Glomerular endothelial cell (primary cell): Measurements from ENCODE around the gene PERM1. TPM values are rescaled to one million over a fixed set of nuclear protein-coding genes. Genes with fewer than 3 reads are reported as not detected.
"Not testable (repeated sequence)": the region's sequence is repeated elsewhere in the genome, so short reads cannot be mapped to it uniquely, and the experiment has no call there.

Experiments used
- DNase-seq: peaks from one replicate; pipeline ENCODE4 v3.0.0-alpha.2; 2011; ENCODE audit warnings: low read depth, low spot score; ENCODE audit errors: extremely low read depth
- total RNA-seq: library from RNA; depleted of rRNA; stranded (reverse); fragments of >200 nt; gene quantifications from 2 replicates; pipeline ENCODE4 v1.2.3, GENCODE V29; 2015

Gene PERM1
- total RNA-seq, 1 donor from 2014 or later, result not detected

- no peak for DNase-seq
Observed at GRCh38 chr1:998995-999724, 17.3 kb upstream of the PERM1 start.

DNA sequence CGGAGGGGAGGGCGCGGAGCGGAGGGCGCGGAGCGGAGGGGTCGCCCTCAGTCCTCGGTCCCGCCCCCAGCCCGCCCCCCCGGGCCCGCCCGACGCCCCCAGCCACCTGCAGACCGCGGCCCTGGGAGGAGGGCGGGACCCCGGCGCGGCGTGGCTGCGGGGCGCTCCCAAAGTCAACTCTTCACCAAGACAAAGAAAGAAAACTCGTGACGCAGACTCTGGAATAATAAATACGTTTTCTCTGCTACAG lies 16.8 kb upstream of the PERM1 start:
- DNase-seq, result no peak

GRCh38 chr1:997993-998744 lies 16.3 kb upstream of the PERM1 start:
- DNase-seq, result no peak

DNA sequence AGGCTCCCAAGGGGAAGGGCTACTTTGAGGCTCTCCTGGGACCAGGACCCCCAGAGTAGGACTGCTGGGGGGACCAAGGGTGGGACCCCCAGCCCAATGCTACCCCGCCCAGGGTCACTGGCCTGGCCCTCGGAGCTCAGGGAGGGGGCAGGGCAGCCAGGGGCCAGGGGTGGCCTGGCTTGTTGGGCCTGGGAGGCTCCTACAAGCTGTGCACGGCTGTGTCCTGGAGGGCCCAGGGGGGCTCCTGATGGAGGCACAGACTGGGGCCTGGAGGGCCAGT lies 15.8 kb upstream of the PERM1 start:
- DNase-seq, result no peak

DNA sequence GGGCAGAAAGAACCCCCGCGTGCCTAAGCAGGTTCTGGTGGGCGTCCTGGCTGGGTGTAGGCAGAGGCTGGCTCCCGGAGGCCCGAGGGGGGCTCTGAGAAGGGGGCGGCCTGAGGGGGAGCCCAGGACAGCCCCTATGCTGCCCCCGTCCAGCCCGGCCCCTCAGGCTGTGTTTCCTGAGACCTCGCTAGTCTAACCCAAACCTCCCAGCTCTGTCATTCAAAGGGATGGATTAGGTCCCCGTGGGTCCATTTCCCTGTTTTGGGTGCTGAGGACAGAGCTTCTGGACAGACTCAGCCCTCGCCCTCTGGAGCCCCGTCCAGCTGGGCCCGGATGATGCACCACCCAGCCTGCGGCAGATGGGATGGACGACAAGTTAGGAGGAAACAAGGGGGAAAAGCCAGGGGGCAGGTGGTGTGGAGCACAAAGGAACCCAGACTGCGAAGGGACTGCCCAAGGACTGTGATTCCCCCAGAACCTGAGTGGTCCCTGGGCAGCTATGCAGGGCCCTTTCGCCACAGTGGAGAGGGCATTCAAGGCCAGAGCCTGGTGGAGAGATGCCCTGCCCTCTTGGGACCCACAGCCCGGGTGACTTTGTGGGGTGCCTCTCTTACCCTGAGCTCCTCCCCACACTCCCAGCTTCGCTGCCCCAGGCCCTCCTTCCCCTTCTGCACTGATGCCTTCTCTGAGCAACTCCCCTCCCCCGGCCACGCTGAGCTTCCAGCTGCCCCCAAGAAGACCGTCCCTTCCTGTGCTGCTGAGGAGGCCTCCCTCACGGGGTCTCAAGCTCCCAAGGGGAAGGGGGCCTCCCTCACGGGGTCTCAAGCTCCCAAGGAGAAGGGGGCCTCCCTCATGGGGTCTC lies 15.2 kb upstream of the PERM1 start:
- DNase-seq, result no peak

DNA sequence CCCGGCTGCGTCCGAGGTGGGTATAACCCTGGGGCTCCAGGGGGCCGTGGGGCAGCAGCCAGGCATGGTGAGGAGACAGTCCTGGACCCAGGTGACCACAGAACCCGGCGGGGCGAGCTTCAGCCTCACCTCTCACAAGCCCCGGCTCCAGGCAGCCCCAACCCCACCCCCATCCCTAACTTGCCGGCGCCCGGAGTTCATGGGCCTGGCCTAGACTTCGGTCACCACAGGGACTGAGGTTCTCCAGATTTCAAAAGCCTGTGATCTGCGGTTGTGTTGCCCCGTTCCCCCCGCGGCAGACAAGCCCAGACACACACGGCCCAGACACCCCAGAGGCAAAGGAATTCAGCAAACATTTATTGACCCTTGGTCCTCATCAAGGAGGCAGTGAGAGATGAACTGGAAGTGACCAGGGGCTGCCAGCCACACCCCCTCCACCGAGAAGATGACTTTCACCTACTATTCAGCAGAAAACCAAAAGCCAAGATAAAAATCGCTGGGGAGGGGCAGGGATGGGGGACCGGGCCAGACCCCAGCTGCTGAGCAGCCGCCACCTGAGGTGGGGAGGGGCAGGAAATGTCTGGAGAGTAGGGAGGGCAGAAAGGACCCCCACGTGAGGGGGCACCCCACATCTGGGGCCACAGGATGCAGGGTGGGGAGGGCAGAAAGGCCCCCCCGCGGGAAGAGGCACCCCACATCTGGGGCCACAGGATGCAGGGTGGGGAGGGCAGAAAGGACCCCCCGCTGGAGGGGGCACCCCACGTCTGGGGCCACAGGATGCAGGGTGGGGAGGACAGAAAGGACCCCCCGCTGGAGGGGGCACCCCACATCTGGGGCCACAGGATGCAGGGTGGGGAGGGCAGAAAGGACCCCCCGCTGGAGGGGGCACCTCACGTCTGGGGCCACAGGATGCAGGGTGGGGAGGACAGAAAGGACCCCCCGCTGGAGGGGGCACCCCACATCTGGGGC lies 14.1 kb upstream of the PERM1 start:
- no peak for DNase-seq

DNA sequence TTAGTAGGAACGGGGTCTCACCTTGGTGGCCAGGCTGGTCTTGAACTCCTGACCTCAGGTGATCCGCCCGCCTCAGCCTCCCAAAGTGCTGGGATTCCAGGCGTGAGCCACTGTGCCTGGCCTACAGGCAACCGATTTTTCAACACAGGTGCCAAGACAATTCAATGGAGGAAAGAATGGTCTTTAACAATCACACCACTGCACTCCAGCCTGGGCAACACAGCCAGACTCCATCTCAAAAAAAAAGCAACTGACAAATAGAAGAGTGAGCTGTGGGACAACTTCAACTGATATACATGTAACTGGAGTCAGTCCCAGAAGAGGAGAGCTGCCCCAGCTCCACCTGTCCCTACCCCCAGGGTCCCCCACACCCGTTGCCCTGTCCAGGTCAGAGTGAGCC lies 12.7 kb upstream of the PERM1 start:
- DNase-seq, result not testable (repeated sequence)

- DNase-seq, result no peak
Observed at GRCh38 chr1:993379-993995, 11.6 kb upstream of the PERM1 start.

DNA sequence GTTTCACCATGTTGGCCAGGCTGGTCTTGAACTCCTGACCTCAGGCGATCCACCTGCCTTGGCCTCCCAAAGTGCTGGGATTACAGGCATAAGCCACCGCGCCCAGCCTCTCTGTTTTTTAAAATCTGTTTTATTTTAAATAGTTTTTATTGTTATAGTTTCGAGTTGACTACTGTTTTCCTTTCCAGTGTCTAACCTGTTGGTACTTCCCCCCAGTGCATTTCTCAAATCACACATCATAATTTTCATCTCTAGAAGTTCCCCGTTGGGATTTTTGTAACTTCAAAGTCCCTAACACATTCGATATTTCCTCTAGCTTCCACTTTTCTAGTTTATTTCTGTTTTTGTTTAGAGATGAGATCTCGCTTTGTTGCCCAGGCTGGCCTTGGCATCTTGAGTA lies 10.5 kb upstream of the PERM1 start:
- DNase-seq, result no peak

DNA sequence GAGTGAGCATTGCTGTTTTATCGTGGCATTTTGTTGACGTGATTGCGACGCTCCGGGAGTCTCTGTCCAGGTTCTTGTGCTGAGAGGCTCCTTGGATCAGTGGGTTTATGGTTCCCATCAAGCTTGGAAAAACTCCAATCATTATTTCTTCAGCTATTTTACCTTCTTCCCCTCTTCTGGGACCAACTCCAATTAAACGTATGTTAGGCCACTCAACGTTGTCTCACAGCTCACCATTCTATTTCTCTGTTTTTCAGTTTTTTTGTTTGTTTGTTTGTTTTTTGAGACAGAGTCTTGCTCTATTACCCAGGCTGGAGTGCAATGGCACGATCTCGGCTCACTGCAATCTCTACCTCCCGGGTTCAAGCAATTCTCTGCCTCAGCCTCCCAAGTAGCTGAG lies 10.0 kb upstream of the PERM1 start:
- no peak for DNase-seq

GRCh38 chr1:991275-991674 lies 9.4 kb upstream of the PERM1 start:
- not testable (repeated sequence) for DNase-seq

DNA sequence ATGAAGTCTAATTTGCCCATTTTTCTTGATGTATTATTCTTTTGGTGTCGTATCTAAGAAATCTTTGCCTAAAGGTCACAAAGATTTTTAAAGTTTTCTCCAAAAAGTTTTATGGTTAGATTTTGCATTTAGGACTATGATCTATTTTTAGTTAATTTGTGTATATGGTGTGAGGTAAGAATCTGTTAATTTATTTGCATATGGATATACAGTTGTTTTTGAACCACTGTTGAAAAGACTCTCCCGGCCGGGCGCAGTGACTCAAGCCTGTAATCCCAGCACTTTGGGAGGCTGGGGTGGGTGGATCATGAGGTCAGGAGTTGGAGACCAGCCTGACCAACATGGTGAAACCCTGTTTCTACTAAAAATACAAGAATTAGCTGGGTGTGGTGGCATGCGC lies 6.2 kb upstream of the PERM1 start:
- DNase-seq, result not testable (repeated sequence)

DNA sequence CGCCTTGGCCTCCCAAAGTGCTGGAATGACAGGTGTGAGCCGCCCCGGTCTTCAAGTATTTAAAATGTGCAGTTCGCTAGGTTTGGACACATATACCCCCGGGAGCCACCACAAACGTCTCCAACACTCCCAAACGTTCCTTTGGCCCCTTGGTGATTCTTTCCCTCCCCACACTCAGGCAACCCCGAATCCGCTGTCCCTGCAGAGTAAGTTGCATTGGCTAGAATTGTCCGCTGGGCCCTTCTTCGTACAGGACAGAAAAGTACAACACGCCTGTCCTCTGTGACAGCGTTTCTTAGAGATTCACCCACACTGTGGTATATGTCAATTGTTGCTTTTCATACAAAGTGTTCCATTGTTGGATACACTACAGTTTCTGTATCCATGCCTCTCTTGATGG lies 3.2 kb upstream of the PERM1 start:
- DNase-seq, result no peak

GRCh38 chr1:984476-984814 lies 2.6 kb upstream of the PERM1 start:
- DNase-seq, result no peak

DNA sequence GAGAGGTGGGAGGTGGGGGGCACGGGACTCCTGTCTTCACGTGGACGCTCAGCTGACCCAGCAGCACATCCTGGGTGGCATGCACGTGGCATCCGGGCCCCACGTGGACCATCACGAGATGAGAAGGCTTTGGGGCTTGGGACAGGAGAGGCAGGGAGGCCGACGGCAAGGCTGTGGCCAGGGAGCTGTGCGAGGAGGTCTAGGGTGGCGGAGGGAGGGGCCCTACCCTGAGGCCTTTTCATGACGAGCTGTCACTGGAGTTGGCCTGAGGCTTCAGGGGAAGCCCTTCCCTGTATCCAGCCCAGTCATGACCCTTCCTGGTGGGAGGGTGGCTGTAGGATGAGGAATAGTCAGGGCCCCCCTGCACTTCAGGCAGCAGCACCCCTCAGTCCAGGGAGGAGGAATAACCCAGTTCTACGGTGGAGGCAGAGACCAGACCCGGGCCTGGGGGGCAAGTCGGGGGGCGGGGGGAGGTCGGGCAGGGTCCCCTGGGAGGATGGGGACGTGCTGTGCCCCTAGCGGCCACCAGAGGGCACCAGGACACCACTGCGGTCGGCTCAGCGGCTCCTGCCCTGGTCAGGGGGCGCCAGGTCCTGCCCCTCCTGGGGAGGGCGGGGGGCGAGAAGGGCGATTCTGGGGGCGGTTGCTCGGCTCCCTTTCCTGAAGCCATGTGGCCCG lies 2.0 kb upstream of the PERM1 start:
- DNase-seq, result no peak

DNA sequence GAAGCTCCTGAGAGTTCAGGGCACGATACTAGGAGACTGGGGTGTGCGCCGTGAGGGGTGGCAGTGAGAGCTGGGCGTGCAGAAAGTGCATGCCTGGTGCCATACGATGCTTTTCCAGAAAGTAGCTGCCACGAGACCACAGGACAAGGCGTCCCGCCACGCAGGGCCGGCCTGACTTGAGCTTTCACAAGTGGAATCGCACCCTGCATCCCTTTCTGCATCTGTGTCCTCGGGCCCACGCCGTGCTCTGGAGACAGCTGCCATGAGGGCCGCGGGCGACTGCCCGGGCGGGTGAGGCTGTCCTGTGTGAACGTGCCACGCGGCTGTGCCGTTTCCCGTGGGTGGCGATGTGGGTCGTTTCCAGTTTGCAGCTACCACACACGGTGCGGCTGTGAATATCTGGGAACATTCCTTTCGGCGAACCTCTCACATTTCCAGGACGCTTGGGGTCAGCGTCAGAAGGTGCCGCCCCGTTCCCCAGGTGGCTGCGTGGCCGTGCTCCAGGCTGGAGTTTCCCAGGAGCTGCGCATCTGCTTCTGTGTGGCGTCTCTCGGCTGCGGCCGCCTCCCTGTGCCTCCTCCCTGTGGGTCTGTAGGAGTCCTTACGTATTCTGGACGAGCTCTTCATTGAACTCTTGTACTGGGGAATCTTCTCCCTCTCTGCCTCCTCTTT lies 1.0 kb upstream of the PERM1 start:
- DNase-seq, result no peak

GRCh38 chr1:981491-981954 lies 370 bp downstream of the PERM1 start:
- no peak for DNase-seq

GRCh38 chr1:980602-981395 lies 1.1 kb downstream of the PERM1 start:
- DNase-seq, result no peak
